A549 (cell line): ENCODE measurements around the gene PIGZ. TPM values are rescaled to one million over a fixed set of nuclear protein-coding genes. Genes with fewer than 3 reads are reported as not detected.

Source experiments
- ATAC-seq, 2 experiments: fragments of 200-7000 bp in 1 of 2; fragments of >200 bp in 1 of 2; cut with Nextera tagmentation in 1 of 2; cut with Tn5 transposase in 1 of 2; 3 replicates each; pipeline versions ENCODE4 v1.8.0 to v1.9.1; 2018 to 2020; ENCODE audit warnings: mild to moderate bottlenecking in 1 of 2, moderate library complexity in 1 of 2
- CTCF ChIA-PET: fragments of 300-600 bp; sonication (Branson Sonifier 250); formaldehyde crosslinking; extraction: SDS; loops from one replicate; lab custom pipeline; 2021; ENCODE audit warnings: antibody characterized with exemption, inconsistent platforms; lab: Yijun Ruan, JAX
- POLR2A ChIA-PET: fragments of 350-600 bp; formaldehyde crosslinking; extraction: SDS; loops from one replicate; lab custom pipeline; 2021; ENCODE audit warnings: antibody characterized with exemption, inconsistent platforms; lab: Yijun Ruan, JAX
- DNase-seq, 2 experiments: peaks; one replicate each; pipeline versions ENCODE4 v3.0.0 to v3.0.0-alpha.2; 2011 to 2016; ENCODE audit warnings: low read depth in 1 of 2, low spot score in 1 of 2
- FAIRE-seq: peaks from 2 replicates; lab custom pipeline; 2011; peaks lifted over from hg19 to GRCh38; lab: Jason Lieb, UNC
- H3K27ac ChIP-seq, 2 experiments: fragments of >200 bp; sonication (Bioruptor Twin); formaldehyde crosslinking; 3 replicates each; pipeline ENCODE4 v1.5.1; 2016 to 2017
- H3K4me1 ChIP-seq: fragments of >200 bp; sonication (Bioruptor Twin); formaldehyde crosslinking; 3 replicates; pipeline ENCODE4 v1.6.1; 2016
- H3K4me2 ChIP-seq: fragments of >200 bp; sonication (Bioruptor Twin); formaldehyde crosslinking; 3 replicates; pipeline ENCODE4 v1.6.1; 2016
- H3K4me3 ChIP-seq: fragments of >200 bp; sonication (Bioruptor Twin); formaldehyde crosslinking; 3 replicates; pipeline ENCODE4 v1.5.1; 2016
- H3K9me3 ChIP-seq: fragments of >200 bp; sonication (Bioruptor Twin); formaldehyde crosslinking; 3 replicates; pipeline ENCODE4 v1.6.1; 2016
- BCL3 ChIP-seq: fragments of >200 bp; sonication (Bioruptor Twin); formaldehyde crosslinking; IDR thresholded peaks from 3 replicates; pipeline ENCODE4 v1.6.1; 2016
- CBX8 ChIP-seq: fragments of 200-600 bp; sonication (generic); IDR thresholded peaks from 2 replicates; pipeline ENCODE4 v1.6.1; 2016
- FOSL2 ChIP-seq, 2 experiments: fragments of 450-650 bp in 1 of 2; fragments of >200 bp in 1 of 2; sonication (Bioruptor Twin) in 1 of 2; formaldehyde crosslinking; IDR thresholded peaks; 2 replicates each; pipeline versions ENCODE4 v1.5.0 to v1.6.1; 2016 to 2020; ENCODE audit warnings: mild to moderate bottlenecking in 1 of 2, moderate library complexity in 1 of 2
- GATA3 ChIP-seq: IDR thresholded peaks from 2 replicates; pipeline ENCODE4 v1.6.1; 2012; ENCODE audit warnings: borderline replicate concordance
- HOXB13 ChIP-seq: fragments of 250-450 bp; sonication (Bioruptor Pico); IDR thresholded peaks from 2 replicates; pipeline ENCODE4 v1.5.0; 2020; ENCODE audit warnings: low read depth, mild to moderate bottlenecking, moderate library complexity
- JUN ChIP-seq, 2 experiments: fragments of >200 bp; sonication (Bioruptor Twin); formaldehyde crosslinking; IDR thresholded peaks; 2 replicates in 1 of 2; 3 replicates in 1 of 2; pipeline ENCODE4 v1.6.1; 2016 to 2017
- JUNB ChIP-seq: fragments of >200 bp; sonication (Bioruptor Twin); formaldehyde crosslinking; IDR thresholded peaks from 2 replicates; pipeline ENCODE4 v1.6.1; 2016
- KDM1A ChIP-seq: fragments of 200-600 bp; sonication (generic); IDR thresholded peaks from 2 replicates; pipeline ENCODE4 v1.6.1; 2016; ENCODE audit warnings: low read depth, mild to moderate bottlenecking
- KDM5A ChIP-seq: fragments of 200-600 bp; sonication (generic); IDR thresholded peaks from 2 replicates; pipeline ENCODE4 v1.6.1; 2016; ENCODE audit warnings: antibody characterized with exemption, mild to moderate bottlenecking
- MAFK ChIP-seq: fragments of 450-650 bp; IDR thresholded peaks from 2 replicates; pipeline ENCODE4 v1.6.1; 2014; ENCODE audit not compliant: partially characterized antibody
- NPAS2 ChIP-seq: fragments of 250-450 bp; sonication (Bioruptor Pico); IDR thresholded peaks from 2 replicates; pipeline ENCODE4 v1.8.0; 2022; ENCODE audit warnings: mild to moderate bottlenecking, moderate library complexity, borderline replicate concordance
- PBX3 ChIP-seq: IDR thresholded peaks from 2 replicates; pipeline ENCODE4 v1.6.1; 2012
- RARB ChIP-seq: fragments of 250-450 bp; sonication (Bioruptor Pico); IDR thresholded peaks from 2 replicates; pipeline ENCODE4 v1.8.0; 2021; ENCODE audit warnings: mild to moderate bottlenecking, moderate library complexity
- RCOR1 ChIP-seq: fragments of 150-350 bp; IDR thresholded peaks from 2 replicates; pipeline ENCODE4 v1.6.1; 2014; ENCODE audit warnings: antibody characterized with exemption, low read length, low read depth
- RFX5 ChIP-seq: fragments of 450-650 bp; IDR thresholded peaks from 2 replicates; pipeline ENCODE4 v1.7.1; 2014; ENCODE audit warnings: antibody characterized with exemption, mild to moderate bottlenecking, moderate library complexity
- RNF2 ChIP-seq: fragments of 200-600 bp; sonication (generic); IDR thresholded peaks from 2 replicates; pipeline ENCODE4 v1.6.1; 2016; ENCODE audit warnings: low read depth, mild to moderate bottlenecking, antibody characterized with exemption, moderate library complexity, borderline replicate concordance
- SMC3 ChIP-seq: fragments of >200 bp; sonication (Bioruptor Twin); formaldehyde crosslinking; IDR thresholded peaks from 3 replicates; pipeline ENCODE4 v1.6.1; 2018; ENCODE audit warnings: inconsistent platforms
- TP53 ChIP-seq: fragments of 250-450 bp; sonication (Bioruptor Pico); IDR thresholded peaks from 2 replicates; pipeline ENCODE4 v1.5.0; 2021; ENCODE audit warnings: mild to moderate bottlenecking, moderate library complexity
- USF2 ChIP-seq: fragments of 450-650 bp; IDR thresholded peaks from 2 replicates; pipeline ENCODE4 v1.6.1; 2014; ENCODE audit warnings: antibody characterized with exemption
- ZNF302 ChIP-seq: fragments of 250-450 bp; sonication (Bioruptor Pico); IDR thresholded peaks from 2 replicates; pipeline ENCODE4 v1.9.0; 2021; ENCODE audit warnings: inconsistent platforms, mild to moderate bottlenecking, moderate library complexity
- WGBS: methylation state at CpG from one replicate; pipeline ENCODE4 v1.1.6; 2017; ENCODE audit errors: missing lambda C conversion rate; 5-methylcytosine and 5-hydroxymethylcytosine counted together
- polyA plus RNA-seq, 4 experiments: library from polyadenylated mRNA; depleted of rRNA in 3 of 4; stranded (reverse); fragments of >200 nt; fragmentation: RNase III in 1 of 4; extraction: RNeasy Plus Mini Kit Qiagen cat#74134 plus additional on column Dnase treatment in 1 of 4; gene quantifications; 2 replicates in 3 of 4; 3 replicates in 1 of 4; pipeline ENCODE4 v1.2.3, GENCODE V29; 2011 to 2017
- TF ChIP-seq, protein P1 (sequence below): fragments of 200-600 bp; sonication (generic); IDR thresholded peaks from 2 replicates; pipeline ENCODE4 v1.6.1; 2016; ENCODE audit warnings: antibody characterized with exemption, mild to moderate bottlenecking, moderate library complexity
- TF ChIP-seq, protein P2 (sequence below): fragments of >200 bp; sonication (Bioruptor Twin); formaldehyde crosslinking; IDR thresholded peaks from 2 replicates; pipeline ENCODE4 v1.6.1; 2016

PIGZ gene
- polyA plus RNA-seq, 2 of the 4 experiments (the other 2 are of a cell fraction) = 1.4 to 1.8 TPM

DNA sequence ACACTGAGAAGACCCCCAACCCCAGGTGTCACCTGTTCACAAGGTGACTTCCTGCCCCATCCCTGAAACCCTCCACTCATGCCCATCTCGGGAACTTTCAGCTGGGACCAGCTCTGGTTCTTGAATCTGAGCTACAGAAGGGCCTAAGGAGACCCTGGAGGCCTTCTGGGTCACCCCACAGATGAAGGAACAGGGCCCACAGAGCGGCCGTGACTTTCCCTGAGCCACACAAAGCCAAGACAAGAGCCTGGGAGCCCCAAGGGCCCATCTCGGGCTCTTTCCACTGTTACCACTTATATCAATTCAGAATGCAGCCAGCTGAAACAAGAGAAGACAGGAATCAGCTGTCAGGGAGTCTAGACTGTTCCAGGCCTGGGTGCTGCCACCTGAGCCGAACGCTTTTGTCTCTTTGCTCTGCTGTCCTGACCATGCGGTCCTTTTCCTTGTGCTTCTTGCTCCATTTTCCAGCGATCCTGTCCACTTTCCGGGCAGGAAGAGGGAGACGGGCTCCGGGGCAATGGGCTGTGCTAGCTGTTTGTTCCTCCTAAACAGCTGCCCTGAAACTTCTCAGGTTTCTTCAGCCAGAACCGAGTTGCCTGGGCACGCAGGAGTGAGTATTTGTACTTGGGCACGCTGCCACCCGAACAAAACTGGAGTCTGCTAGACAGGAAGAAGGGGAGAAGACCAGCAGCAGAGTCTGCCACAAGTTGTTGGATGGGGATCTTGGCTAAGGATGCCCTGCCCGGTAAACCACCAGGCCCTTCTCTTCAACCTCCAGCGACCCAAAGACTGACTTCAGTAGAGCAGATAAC, 28.0 kb upstream of the PIGZ start:
- FAIRE-seq (no peak), DNase-seq (no peak), ATAC-seq (no peak)
- POLR2A ChIA-PET = no interaction called here
- TF ChIP-seq FOSL2 (IDR thresholded peaks at IDR 0.05) = no peak
- TF ChIP-seq FOSL2 (CRISPR knock-in tag; IDR thresholded peaks at IDR 0.05) = no peak
- no peak for TF ChIP-seq SMC3
- TF ChIP-seq MAFK = no peak
- no peak for TF ChIP-seq RNF2
- no peak for TF ChIP-seq RARB (CRISPR knock-in tag)
- no peak for TF ChIP-seq KDM5A
- WGBS = 76% methylated on average over 13 of the region's 17 CpGs
- H3K4me2 ChIP-seq = no peak overlapping the region
- no peaks in the 10 kb centered on the region for H3K4me1 ChIP-seq
- CTCF ChIA-PET = interaction anchor here (1.2 kb wide), 1 partner anchor 190 kb away, joined by 5 read pairs; no protein-coding TSS in a partner anchor
- H3K27ac ChIP-seq = no peak overlapping the region
- H3K9me3 ChIP-seq = no peaks in the 10 kb centered on the region
- H3K4me3 ChIP-seq = no peak overlapping the region

DNA sequence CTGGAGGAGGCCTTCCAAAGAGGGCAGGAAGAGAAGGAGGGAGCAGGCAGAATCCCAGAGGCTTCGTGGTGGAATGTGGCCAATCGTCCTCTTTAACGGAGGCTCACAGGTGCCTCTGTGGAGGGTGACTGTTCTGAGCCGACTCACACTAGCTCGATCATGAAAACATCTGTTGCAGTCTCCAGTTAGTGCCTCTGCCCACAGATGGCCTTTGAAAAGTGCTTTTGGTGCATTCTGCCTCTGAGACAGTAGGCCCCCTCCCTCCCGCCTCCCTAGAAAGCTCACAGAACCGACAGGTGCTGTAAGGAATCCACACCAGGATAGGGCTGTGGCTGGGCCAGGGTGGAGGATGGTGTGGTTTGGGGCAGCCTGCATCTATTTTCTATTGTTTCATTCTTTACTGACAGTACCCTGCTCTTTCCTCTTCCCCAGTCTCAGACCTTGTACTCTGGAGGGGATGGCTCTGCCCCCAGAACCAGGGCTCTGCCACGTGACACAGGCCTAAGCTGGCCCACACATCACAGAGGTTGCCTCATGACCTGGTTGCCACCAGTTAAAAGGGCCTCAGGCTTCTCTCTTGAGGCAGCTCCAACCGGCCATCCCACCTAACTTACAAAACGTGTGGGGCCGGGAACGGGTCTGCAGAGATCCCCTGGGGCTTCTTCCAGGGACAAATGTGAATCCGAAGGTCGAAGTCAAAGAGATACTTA, 27.2 kb upstream of the PIGZ start:
- FAIRE-seq (no peak), DNase-seq (no peak), ATAC-seq (no peak)
- no peaks in the 10 kb centered on the region for H3K9me3 ChIP-seq
- TF ChIP-seq, protein P1, sequence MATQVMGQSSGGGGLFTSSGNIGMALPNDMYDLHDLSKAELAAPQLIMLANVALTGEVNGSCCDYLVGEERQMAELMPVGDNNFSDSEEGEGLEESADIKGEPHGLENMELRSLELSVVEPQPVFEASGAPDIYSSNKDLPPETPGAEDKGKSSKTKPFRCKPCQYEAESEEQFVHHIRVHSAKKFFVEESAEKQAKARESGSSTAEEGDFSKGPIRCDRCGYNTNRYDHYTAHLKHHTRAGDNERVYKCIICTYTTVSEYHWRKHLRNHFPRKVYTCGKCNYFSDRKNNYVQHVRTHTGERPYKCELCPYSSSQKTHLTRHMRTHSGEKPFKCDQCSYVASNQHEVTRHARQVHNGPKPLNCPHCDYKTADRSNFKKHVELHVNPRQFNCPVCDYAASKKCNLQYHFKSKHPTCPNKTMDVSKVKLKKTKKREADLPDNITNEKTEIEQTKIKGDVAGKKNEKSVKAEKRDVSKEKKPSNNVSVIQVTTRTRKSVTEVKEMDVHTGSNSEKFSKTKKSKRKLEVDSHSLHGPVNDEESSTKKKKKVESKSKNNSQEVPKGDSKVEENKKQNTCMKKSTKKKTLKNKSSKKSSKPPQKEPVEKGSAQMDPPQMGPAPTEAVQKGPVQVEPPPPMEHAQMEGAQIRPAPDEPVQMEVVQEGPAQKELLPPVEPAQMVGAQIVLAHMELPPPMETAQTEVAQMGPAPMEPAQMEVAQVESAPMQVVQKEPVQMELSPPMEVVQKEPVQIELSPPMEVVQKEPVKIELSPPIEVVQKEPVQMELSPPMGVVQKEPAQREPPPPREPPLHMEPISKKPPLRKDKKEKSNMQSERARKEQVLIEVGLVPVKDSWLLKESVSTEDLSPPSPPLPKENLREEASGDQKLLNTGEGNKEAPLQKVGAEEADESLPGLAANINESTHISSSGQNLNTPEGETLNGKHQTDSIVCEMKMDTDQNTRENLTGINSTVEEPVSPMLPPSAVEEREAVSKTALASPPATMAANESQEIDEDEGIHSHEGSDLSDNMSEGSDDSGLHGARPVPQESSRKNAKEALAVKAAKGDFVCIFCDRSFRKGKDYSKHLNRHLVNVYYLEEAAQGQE = no peak
- no peak for TF ChIP-seq USF2
- ChIA-PET CTCF (interaction anchor here (1.2 to 1.5 kb wide), 2 partner anchors 18 to 191 kb away, joined by 3 to 5 read pairs; no protein-coding TSS in a partner anchor), POLR2A (no interaction called here)
- H3K4me1 ChIP-seq = no peaks in the 10 kb centered on the region
- no peak overlapping the region for H3K4me2 ChIP-seq
- H3K27ac ChIP-seq = no peak overlapping the region
- WGBS = 75% methylated on average over 11 of the region's 14 CpGs
- no peak overlapping the region for H3K4me3 ChIP-seq

DNA sequence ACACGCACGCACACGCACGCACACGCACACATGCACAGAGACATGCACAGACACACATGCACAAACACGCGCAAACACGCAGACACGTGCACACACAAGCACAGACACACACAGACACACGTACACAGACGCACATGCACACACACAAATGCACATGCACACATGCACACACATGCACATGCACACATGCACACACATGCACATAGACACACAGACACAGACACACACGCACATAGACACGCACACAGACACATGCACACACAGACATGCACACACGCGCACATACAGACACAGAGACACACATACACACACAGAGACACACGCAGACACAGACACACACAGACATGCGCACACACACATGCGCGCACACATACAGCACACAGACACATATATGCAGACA, 26.4 kb upstream of the PIGZ start:
- Histone ChIP-seq H3K4me2 (no peak overlapping the region), H3K4me1 (no peaks in the 10 kb centered on the region), H3K27ac (no peak overlapping the region), H3K9me3 (no peaks in the 10 kb centered on the region), H3K4me3 (no peak overlapping the region)
- ATAC-seq = no peak
- TF ChIP-seq BCL3 = no peak
- 84% methylated on average over 19 of the region's 19 CpGs for WGBS
- FAIRE-seq = no peak
- POLR2A ChIA-PET = no interaction called here
- CTCF ChIA-PET = interaction anchor here (1.5 kb wide), 1 partner anchor 17 kb away, joined by 3 read pairs; no protein-coding TSS in a partner anchor
- DNase-seq = no peak

GRCh38 chr3:196994056-196994455, 25.4 kb upstream of the PIGZ start:
- no peaks in the 10 kb centered on the region for H3K9me3 ChIP-seq
- WGBS = 100% methylated on average over 4 of the region's 16 CpGs
- ChIA-PET POLR2A (no interaction called here), CTCF (interaction anchor here (1.4 to 2.3 kb wide), 4 partner anchors 8 to 36 kb away, joined by 3 to 9 read pairs (median 4); no protein-coding TSS in a partner anchor)
- no peak overlapping the region for H3K4me3 ChIP-seq
- ATAC-seq = no peak
- H3K4me1 ChIP-seq = no peaks in the 10 kb centered on the region
- FAIRE-seq = no peak
- no peak for DNase-seq
- no peak overlapping the region for H3K4me2 ChIP-seq
- no peak overlapping the region for H3K27ac ChIP-seq
- no peak for TF ChIP-seq ZNF302 (CRISPR knock-in tag)
- no peak for TF ChIP-seq TP53
- TF ChIP-seq, protein P2, sequence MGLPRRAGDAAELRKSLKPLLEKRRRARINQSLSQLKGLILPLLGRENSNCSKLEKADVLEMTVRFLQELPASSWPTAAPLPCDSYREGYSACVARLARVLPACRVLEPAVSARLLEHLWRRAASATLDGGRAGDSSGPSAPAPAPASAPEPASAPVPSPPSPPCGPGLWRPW = no peak
- no peak for TF ChIP-seq GATA3
- TF ChIP-seq HOXB13 (CRISPR knock-in tag) = no peak
- TF ChIP-seq KDM1A = no peak
- no peak for TF ChIP-seq CBX8
- TF ChIP-seq RFX5 = no peak
- TF ChIP-seq MAFK = no peak
- TF ChIP-seq JUNB = no peak
- no peak for TF ChIP-seq NPAS2 (CRISPR knock-in tag)
- no peak for TF ChIP-seq JUN (IDR thresholded peaks at IDR 0.05)
- no peak for TF ChIP-seq PBX3
- no peak for TF ChIP-seq RCOR1
